Activated CD4-positive, alpha-beta T cell treated with anti-CD3 and anti-CD28 coated beads, Interleukin-2, amount 50 U/mL, for 16 hours (primary cell): Measurements from ENCODE around the gene TMEM128.
"Not testable (repeated sequence)": the region's sequence is repeated elsewhere in the genome, so short reads cannot be mapped to it uniquely, and the experiment has no call there.

Source experiments
- DNase-seq: peaks from one replicate; pipeline ENCODE4 v3.0.0-alpha.2; 2020

Gene TMEM128

GRCh38 chr4:4254199-4254598 lies 6.2 kb upstream of the TMEM128 start:
- no peak for DNase-seq

DNA sequence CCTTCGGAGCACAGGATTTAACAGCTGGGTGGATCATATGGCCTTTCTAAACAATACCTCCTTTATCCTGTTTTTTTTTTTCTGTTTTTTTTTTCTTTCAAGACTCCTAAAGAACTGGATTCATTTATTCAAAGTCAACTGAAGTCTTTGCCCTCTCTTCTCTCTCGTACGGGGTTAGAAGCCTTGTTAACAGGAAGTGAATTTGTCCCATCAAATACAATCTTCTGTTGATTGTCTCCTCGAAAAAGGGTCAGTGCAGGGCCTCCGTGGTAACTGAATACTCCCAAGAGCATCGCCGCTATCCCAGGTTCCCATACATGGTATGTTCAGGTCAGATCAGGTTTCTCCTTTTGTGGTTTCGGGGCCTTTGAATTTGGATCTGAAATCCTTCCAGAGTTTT lies 1.8 kb upstream of the TMEM128 start:
- DNase-seq = no peak

GRCh38 chr4:4249342-4249741 lies 1.3 kb upstream of the TMEM128 start:
- not testable (repeated sequence) for DNase-seq

DNA sequence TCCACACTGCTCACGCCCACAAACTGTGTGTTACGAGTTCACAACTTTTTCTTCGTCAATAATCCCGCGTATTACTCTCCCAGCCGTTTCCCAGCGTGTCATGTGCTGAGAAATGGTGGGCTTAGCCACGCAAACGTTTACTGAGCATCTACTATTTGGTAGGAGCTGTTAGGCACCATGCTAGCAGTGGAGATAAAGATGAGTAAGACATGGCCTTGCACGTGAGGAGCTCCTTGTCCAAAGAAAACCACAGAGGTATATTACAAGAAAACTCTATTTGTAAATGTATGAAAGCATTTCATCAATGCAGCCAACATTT lies 821 bp upstream of the TMEM128 start:
- peak; percentile 6 for DNase-seq

- no peak for DNase-seq
These were observed 361 bp downstream of the TMEM128 start for GRCh38 chr4:4247696-4248028.

DNA sequence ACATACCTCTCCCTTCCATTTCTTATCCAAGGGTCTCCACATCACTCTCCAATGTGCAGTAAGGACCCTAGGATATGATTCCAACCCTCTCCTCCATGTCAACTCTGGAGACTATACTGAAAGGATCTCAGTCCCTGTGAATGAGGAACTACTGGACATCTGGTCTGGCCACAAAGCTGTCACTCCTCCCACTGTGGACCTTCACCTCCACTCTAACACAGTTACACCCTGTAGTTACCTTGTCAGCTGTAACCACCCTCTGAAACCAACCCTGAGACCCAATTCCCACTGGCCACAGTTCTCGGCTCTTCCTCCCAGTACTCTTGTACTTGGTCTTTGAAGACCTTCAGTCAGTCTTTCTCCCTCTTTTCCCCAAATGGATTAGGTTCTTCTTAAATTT lies 2.9 kb downstream of the TMEM128 start:
- no peak for DNase-seq

GRCh38 chr4:4239551-4239950 lies 8.5 kb downstream of the TMEM128 start:
- not testable (repeated sequence) for DNase-seq

GRCh38 chr4:4233610-4234009 lies 14.4 kb downstream of the TMEM128 start:
- DNase-seq = no peak

DNA sequence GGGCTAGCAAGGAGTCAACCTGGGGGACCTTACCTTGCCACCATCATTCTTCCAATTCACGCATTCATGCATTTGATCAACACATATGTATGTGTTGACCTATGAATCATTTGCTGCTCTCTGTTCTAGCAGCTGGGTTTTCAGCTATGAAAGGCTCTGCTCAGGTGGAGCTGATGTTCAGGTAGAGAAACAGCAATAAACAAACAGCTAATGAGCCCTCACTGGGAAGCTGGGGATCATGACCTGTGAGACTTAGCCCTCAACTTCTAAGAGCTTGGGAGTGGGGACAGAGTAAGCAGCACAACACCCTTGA lies 19.7 kb downstream of the TMEM128 start:
- no peak for DNase-seq

DNA sequence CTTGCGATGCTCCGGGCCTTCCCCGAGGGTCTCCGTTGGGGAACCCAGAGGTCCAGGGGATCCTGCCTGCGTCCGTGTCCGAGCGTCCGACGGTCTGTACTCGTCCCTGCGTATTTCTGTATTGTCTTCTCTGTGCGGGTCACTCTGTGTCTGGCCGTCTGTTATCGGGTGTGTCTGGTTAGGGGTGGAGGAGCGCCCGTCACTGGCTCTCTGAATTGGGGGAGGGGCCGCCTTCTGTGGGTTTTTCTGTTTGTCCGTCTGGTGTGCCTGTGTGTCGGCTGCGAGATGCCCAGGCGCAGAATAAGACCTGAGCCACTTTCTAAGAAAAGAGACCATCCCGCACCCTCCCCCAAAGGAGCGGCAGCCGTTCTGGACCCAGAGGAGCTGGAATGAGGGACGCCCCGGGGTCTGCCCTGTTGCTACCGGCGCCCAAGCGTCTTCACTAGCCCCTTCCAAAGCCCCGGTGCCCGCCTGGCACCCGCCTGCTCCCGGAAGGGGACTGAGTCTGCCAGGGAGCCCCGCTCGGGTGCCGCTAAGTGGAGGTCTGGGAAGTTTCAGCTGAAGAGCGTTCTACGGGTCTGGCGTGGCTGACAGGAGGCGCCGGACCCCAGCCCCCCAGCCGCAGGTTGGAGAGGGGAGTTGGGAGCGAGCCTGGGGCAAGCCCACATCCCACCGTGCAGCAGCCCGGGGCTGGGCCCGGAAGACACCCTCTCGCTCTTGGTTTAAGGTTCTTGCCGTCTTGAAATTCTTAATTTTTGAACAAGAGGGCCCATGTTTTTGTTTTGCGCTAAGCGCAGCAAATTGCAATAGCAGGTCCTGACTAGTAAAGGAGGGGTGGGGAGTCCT lies 20.3 kb downstream of the TMEM128 start:
- DNase-seq = no peak

- DNase-seq = no peak
These were observed 21.2 kb downstream of the TMEM128 start, which contains the start of gene OTOP1 for GRCh38 chr4:4226606-4227438. TSS of gene OTOP1 (minus strand) at chr4:4226929. CDS start at chr4:4226864, 65 bp downstream.

- no peak for DNase-seq
These were observed 22.0 kb downstream of the TMEM128 start for GRCh38 chr4:4225915-4226605.

DNA sequence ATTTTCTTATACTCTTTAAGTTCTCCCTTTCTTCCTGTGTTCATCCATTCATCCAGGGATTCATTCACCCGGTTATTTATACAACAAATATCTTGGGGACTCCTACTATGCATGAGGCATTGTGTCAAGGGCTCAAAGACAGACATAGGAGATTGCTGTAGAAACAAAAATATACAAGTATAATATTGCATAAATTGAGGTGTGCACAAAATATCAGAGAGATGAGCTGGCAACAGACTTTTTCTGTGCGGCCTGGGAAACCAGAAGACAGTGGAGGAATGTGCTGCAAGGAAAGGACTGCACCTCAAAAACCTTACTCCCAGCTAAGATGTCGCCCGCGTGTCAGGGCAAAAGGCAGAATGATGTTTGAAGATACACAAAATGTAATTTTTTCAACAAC lies 30.9 kb downstream of the TMEM128 start:
- no peak for DNase-seq

- DNase-seq = no peak
These were observed 31.4 kb downstream of the TMEM128 start for GRCh38 chr4:4216648-4217047.

DNA sequence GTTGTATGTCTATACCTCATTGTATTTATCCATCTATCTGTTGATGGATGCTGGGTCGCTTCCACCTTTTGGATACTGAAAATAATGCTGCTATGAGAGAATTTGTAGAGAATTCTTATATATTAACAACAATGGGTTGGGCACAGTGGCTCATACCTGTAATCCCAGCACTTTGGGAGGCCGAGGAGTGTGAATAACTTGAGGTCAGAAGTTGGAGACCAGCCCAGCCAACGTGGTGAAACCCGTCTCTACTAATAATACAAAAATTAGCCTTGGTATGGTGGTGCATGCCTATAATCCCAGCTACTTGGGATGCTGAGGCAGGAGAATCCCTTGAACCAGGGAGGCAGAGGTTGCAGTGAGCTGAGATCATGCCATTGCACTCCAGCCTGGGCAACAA lies 34.3 kb downstream of the TMEM128 start:
- DNase-seq = not testable (repeated sequence)

DNA sequence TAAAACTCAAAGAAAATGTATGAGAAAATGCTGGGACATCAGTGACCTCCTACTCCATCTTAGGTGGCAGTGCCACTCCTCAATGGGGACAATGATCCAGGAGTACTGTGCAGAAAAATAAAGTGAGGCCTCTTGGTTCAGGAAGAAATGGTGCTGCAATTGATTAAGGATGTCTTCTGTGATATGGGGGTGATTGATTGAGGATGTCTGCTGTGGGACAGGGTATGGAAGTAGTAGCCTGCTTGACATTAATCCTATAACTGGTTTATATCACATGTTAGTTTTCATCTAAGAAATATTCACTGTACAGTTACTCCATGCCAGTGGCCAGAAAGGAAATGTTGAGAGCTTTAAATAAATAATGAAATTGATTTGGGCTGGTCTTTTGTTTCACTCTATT lies 41.8 kb downstream of the TMEM128 start:
- DNase-seq = no peak

GRCh38 chr4:4204401-4204745 lies 43.6 kb downstream of the TMEM128 start:
- no peak for DNase-seq

DNA sequence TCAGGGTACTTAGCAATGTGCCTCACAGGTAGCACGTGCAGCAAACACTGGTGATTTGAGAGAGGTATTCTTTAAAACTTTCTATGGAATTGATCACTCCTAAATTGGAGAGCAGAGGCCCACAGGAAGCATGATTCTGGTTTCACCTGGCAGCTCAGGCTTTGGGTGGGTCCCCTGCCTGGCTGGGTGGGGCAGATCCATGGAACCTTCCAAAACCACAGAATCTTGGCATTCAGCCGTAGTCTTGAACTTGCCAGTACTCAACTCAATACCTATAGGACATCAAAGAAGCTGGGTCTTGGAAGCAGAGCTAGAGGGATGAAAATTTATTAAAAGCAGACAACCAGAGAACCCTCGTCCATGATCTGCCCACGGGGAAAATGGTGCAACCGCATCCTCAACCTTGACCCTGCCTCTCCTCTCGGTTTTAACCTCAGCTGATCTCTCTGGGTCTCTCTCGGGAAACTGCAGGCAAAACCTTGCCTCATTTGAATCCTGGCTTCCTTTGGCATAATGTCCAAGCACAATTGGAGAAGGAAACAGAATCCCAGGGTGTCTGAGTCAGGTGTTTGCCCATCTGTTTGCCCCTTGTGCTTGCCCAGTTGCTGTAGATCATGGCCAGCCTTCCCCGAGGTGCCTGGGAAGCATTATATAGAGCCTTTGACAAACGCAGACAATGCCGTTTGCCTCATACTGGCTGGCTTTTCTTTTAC lies 44.2 kb downstream of the TMEM128 start:
- DNase-seq = no peak

- DNase-seq = no peak
These were observed 45.5 kb downstream of the TMEM128 start for GRCh38 chr4:4202510-4202909.

GRCh38 chr4:4200624-4201023 lies 47.4 kb downstream of the TMEM128 start:
- no peak for DNase-seq

GRCh38 chr4:4195354-4195753 lies 52.7 kb downstream of the TMEM128 start:
- DNase-seq = no peak

DNA sequence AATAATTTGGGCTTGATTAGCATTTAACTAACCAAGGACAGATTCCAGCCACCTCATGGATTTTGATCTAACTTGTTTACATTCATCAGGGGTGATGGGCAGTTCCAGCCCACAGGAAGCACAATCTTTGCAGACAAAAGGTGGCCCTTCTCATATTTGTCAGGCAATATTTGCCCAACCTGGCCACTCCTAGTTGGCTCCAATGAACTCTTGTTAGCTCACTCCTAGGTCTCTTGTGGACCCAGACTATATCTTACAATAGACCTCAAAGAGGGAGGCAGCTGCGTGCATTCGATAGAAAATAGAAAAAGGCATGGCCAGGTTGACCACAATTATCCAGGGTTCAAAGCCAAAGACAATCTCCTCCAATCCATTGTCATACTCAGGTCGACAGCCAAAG lies 59.5 kb downstream of the TMEM128 start:
- not testable (repeated sequence) for DNase-seq
